ENCODE results near the gene HSD11B1. TPM values are rescaled to one million over a fixed set of nuclear protein-coding genes. Genes with fewer than 3 reads are reported as not detected.
A peak's percentile ranks its signal among the peaks of the same experiment; 100 is the strongest.
"Not testable (repeated sequence)": the region's sequence is repeated elsewhere in the genome, so short reads cannot be mapped to it uniquely, and the experiment has no call there.

The HSD11B1 gene
- polyA plus RNA-seq, 3 donors: 0.29 to 0.39 (median 0.33) TPM

DNA sequence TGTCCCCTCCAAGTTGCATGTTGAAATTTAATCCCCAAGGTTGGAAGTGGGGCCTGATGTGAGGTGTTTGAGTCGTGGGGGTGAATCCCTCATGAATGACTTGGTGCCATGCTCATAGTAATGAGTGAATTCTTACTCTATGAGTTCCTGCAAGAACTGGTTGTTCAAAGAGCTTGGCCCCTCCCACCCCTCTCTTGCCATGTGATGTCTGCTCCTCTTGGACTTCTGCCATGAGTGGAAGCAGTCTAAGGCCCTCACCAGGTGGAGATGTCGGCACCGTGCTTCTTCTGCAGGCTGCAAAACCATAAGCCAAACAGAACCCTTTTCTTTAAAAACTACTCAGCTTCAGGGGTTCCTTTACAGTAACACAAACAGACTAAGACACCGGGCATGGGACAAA is 15.2 kb upstream of the HSD11B1 start:
- DNase-seq (ENCODE audit: low read depth in 3 of 3, low spot score in 2 of 3): no peak

- no peak for DNase-seq (ENCODE audit: low read depth in 3 of 3, low spot score in 2 of 3)
Measured at GRCh38 chr1:209691237-209691636, 13.4 kb upstream of the HSD11B1 start.

GRCh38 chr1:209692296-209692695 is 12.3 kb upstream of the HSD11B1 start:
- no peak for DNase-seq (ENCODE audit: low read depth in 3 of 3, low spot score in 2 of 3)

DNA sequence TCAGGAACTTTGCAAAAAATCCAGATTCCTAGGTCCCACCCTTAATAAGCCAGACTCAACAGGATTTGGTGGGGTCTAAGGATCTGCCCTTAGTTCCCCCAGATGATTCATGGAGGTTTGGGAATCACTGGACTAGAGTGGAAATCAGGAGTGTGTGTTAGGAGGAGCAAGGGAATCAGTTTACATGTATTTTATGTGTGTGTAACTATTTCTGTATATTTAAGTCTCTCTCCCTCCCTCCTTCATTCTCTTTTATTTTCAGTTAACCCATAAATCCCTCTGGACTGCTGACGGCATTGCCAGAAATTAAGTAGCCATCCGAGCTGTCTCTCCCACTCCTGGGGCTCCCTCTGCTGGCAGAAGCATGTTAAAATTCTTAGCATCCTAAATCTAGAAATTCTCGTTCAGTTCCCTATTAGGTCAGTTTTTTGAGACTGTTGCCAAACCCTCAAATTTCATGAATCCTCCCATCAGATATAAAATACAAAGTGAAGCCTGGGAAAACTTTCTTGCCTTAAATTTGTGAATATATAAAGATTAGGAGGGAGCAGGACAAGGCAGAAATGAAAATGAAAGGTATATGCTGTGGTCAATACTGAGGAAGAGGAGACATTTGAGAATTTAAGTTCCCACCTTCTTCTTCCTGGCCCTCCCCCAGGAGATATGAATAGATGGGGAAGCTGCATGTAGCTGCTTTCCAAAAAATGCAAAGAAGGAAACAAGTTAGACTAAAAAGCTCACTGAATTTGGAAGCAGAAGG is 11.7 kb upstream of the HSD11B1 start:
- peak in 2 of 3 donors; percentile 65 to 68 for DNase-seq (ENCODE audit: low read depth in 3 of 3, low spot score in 2 of 3)

DNA sequence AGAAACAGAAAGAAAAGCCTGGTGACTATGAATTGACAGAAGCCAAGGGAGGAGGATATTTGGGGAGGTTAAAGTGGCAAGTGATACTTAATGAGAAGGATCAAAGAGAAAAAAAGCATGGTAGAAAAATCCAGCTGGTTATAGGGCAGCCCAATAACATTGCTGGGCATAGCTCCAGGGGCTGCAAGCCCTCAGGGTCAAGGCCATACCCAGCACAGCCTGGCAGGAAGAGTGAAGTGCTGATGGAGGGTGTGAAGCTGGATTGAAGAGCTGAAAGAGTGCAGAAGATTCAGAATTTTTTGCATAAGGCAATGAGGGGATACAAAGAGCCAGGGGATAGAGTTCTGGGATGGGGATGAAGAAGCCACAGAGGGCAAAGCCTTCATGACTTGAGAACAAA is 8.0 kb upstream of the HSD11B1 start:
- DNase-seq (ENCODE audit: low read depth in 3 of 3, low spot score in 2 of 3): no peak

GRCh38 chr1:209697126-209697525 is 7.5 kb upstream of the HSD11B1 start:
- DNase-seq (ENCODE audit: low read depth in 3 of 3, low spot score in 2 of 3): no peak

DNA sequence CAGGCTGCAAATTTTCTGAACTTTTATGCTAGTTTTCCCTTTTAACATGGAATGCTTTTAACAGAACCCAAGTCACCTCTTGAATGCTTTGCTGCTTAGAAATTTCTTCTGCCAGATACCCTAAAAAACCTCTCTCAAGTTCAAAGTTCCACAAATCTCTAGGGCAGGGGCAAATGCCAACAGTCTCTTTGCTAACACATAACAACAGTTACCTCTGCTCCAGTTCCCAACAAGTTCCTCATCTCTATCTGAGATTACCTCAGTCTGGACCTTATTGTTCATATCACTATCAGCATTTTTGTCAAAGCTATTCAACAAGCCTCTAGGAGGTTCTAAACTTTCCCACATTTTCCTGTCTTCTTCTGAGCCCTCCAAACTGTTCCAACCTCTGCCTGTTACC is 4.0 kb upstream of the HSD11B1 start:
- DNase-seq (ENCODE audit: low read depth in 3 of 3, low spot score in 2 of 3): not testable (repeated sequence)

DNA sequence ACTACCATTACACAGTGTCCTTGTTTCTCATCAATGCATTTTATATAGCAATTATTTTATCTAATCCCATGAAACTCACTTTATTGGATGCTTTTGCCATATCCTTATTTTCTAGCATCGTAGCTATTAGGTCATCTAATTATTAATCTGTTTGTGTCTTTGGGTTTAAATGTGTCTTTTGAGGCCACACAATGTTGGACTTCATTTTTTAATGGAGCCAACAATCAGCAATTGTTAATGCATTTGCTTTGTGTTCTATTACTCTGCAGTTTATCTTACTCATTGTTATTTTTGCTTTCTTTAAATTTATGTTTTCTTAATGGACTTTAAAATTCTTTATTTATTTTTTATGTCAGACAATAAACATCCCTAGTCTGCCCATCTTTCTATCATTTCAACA is 1.8 kb upstream of the HSD11B1 start:
- no peak for DNase-seq (ENCODE audit: low read depth in 3 of 3, low spot score in 2 of 3)

DNA sequence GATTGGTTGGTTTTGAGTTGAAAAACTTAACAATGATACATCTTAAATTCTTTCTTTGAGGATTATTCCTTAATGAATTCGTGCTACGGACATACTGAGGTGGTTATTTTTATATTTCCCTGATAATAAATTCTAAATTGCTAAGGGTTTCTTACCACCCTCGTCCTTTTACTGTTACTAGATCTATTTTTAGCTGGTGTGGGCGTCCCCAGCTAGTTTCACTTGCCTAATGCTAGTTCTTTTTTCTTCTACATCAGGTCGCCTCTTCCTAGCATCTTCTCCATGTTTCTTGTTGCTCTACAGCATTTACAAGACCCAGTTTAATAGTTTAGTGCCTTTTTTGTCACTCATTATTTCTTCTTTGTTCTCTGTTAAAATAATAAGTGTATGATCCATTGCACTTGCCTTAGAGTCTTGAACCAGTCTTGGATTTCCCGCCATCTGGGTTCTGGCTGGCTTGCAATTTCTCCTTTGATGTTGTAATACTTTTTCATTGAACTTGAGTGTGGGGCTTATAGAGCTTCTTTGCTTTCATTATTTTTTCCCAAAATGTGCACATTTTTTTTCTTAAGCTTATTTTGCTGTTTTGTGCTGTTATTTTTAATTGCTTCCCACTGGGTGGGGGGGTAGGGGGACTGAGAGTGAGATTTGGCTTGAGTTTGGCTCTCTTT is 677 bp upstream of the HSD11B1 start:
- no peak for DNase-seq (ENCODE audit: low read depth in 3 of 3, low spot score in 2 of 3)

- no peak for DNase-seq (ENCODE audit: low read depth in 3 of 3, low spot score in 2 of 3)
Measured at GRCh38 chr1:209705033-209705598, 470 bp downstream of the HSD11B1 start.

- DNase-seq (ENCODE audit: low read depth in 3 of 3, low spot score in 2 of 3): no peak
Measured at GRCh38 chr1:209706622-209707021, 2.0 kb downstream of the HSD11B1 start.

GRCh38 chr1:209707308-209707707 is 2.7 kb downstream of the HSD11B1 start:
- DNase-seq (ENCODE audit: low read depth in 3 of 3, low spot score in 2 of 3): no peak

DNA sequence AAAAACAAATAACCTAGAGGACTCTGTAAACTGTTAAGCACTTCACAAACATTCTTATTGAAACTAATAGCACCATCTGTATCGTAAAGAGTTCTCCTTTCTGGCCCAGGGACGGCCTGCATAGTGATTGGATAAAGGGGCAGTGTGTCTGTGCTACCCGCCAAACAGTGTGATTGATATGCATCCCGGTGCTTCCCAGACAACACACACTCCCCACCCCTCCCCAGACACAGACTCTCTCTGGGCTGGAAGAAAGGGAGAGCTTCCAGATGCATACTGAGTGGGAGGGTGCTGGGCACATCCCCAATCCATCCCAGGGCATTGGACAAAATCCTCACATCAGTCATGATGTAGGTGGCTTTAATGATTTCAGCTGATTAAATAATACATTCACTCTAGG is 3.7 kb downstream of the HSD11B1 start:
- DNase-seq (ENCODE audit: low read depth in 3 of 3, low spot score in 2 of 3): no peak

- no peak for DNase-seq (ENCODE audit: low read depth in 3 of 3, low spot score in 2 of 3)
Measured at GRCh38 chr1:209710093-209710492, 5.4 kb downstream of the HSD11B1 start.

DNA sequence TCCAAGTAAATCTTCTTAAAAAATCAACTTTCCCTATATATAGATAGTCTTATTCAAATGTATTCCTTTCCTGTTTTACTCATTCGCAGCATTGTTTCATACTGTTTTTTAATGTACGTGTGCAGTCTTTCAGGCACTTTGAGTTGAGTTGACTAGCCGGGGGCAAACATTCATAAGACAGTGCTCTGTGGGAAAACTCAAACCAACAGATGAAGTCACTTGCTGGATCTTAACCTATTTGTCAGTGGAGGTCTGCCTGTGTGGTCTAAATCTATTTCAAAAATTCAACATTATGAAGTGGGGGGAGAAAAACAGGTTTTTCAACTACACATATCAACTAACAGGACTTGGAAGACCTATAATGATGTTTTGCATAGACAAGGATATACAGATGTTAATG is 6.2 kb downstream of the HSD11B1 start:
- no peak for DNase-seq (ENCODE audit: low read depth in 3 of 3, low spot score in 2 of 3)

GRCh38 chr1:209714338-209714737 is 9.7 kb downstream of the HSD11B1 start:
- no peak for DNase-seq (ENCODE audit: low read depth in 3 of 3, low spot score in 2 of 3)

- no peak for DNase-seq (ENCODE audit: low read depth in 3 of 3, low spot score in 2 of 3)
Measured at GRCh38 chr1:209715314-209715713, 10.7 kb downstream of the HSD11B1 start.

GRCh38 chr1:209717818-209718217 is 13.2 kb downstream of the HSD11B1 start:
- DNase-seq (ENCODE audit: low read depth in 3 of 3, low spot score in 2 of 3): no peak

DNA sequence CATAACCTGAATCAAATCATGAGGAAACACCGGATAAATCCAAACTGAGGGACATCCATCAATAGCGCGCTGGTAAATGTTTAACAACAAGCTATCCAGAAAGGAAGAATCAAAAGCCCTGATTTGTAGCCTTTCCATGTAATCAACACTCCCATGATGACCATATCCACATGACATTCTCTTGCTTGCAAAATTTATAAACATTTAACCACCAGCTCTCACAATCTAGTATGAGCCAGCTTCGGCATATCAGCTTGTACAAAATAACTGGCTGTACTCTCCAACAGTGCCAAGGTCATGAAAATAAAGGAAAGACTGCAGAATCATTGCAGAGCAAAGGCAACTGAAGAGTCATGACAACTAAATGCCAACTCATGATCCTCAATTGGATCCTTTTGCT is 15.7 kb downstream of the HSD11B1 start:
- DNase-seq (ENCODE audit: low read depth in 3 of 3, low spot score in 2 of 3): no peak

GRCh38 chr1:209720826-209721225 is 16.2 kb downstream of the HSD11B1 start:
- DNase-seq (ENCODE audit: low read depth in 3 of 3, low spot score in 2 of 3): no peak

GRCh38 chr1:209721323-209721722 is 16.7 kb downstream of the HSD11B1 start:
- no peak for DNase-seq (ENCODE audit: low read depth in 3 of 3, low spot score in 2 of 3)

DNA sequence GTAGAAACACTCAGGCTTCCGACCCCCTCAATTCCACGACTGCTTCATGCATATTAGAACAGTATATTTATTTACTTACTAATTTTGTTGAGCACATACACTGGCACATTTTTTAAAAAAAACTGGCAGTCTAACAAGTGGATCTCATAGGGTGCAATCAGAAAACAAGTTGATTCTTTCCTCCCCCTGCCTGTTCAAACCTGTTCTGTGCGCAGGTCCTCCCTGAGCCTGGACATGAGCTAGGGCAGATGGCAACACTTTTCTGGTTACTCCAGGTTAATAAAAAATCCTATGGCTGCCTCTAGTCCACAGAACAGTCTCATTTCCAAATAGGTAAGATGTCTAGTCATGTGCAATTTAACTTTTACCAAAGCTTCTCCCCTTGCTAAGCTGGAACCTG is 18.6 kb downstream of the HSD11B1 start:
- DNase-seq (ENCODE audit: low read depth in 3 of 3, low spot score in 2 of 3): no peak

Data from right renal cortex interstitium (tissue), 3 donors.